Pancreas (tissue), 10 donors: ENCODE results near the gene PPP6R3. TPM values are rescaled to one million over a fixed set of nuclear protein-coding genes. Genes with fewer than 3 reads are reported as not detected.
"Not testable (repeated sequence)": the region's sequence is repeated elsewhere in the genome, so short reads cannot be mapped to it uniquely, and the experiment has no call there.

ENCODE experiments used
- ATAC-seq, 4 donors: fragments of 200-7000 bp; cut with Tn5 transposase; one replicate each; pipeline versions ENCODE4 v1.8.0 to v1.9.1; 2020; ENCODE audit warnings: mild to moderate bottlenecking in 4 of 4, moderate library complexity in 4 of 4
- DNase-seq, 6 donors: peaks; one replicate each; pipeline ENCODE4 v3.0.0-alpha.2; 2020
- FAIRE-seq: peaks from 2 replicates; lab custom pipeline; 2012; peaks lifted over from hg19 to GRCh38; lab: Jason Lieb, UNC
- H3K27ac ChIP-seq, 4 donors: fragments of 200-600 bp; sonication (generic); 1 replicate in 3 of 4; 2 replicates in 1 of 4; pipeline versions ENCODE4 v1.5.0 to v1.8.0; 2020
- H3K27me3 ChIP-seq, 4 donors: fragments of 200-600 bp; one replicate each; pipeline ENCODE4 v1.8.0; 2021
- H3K36me3 ChIP-seq, 3 donors: fragments of 200-600 bp; sonication (generic) in 1 of 3; one replicate each; pipeline versions ENCODE4 v1.5.0 to v1.8.0; 2020 to 2021
- H3K4me1 ChIP-seq, 3 donors: fragments of 200-600 bp; one replicate each; pipeline ENCODE4 v1.8.0; 2021
- H3K4me3 ChIP-seq, 4 donors: fragments of 200-600 bp; sonication (generic) in 2 of 4; one replicate each; pipeline versions ENCODE4 v1.5.0 to v1.8.0; 2020 to 2021
- H3K9me3 ChIP-seq, 4 donors: fragments of 200-600 bp; one replicate each; pipeline ENCODE4 v1.8.0; 2021
- WGBS, 2 donors: extraction: QIAGEN DNeasy Blood & Tissue Kit; methylation state at CpG; one replicate each; pipeline ENCODE4 v1.1.7; 2013; 5-methylcytosine and 5-hydroxymethylcytosine counted together
- intact Hi-C, 3 donors: fragments of 100-400 bp; cut with DNase I; formaldehyde crosslinking; loops; one replicate each; pipeline versions ENCODE4 v1.11.1 to v1.14.2; 2022
- polyA plus RNA-seq, 2 donors: library from polyadenylated mRNA; stranded (reverse); fragments of 200-250 nt; gene quantifications; one replicate each; pipeline ENCODE4 v1.2.3, GENCODE V29; 2013
- total RNA-seq, 6 donors: library from RNA; stranded (reverse); fragmentation: NEBNext Ultra II Directional in 4 of 6; extraction: Animal tissue kit (Norgen Biotek cat#: 25700) in 4 of 6; gene quantifications; one replicate each; pipeline versions ENCODE4 v1.2.1 to v1.2.4, GENCODE V29; 2021 to 2023
- TF ChIP-seq, protein P1 (sequence below), 4 donors: fragments of 200-600 bp; sonication (generic) in 3 of 4; IDR thresholded peaks; one replicate each; pipeline versions ENCODE4 v1.5.0 to v1.8.0; 2021; ENCODE audit warnings: antibody characterized with exemption in 4 of 4
- donor health status: healthy with polysubstance abuse.
- donor health status: DM: no; HTN: no; CAD: no; lungs with moderate emphysema.
- donor health status: DM: no; HTN: no; CAD: no.
- donor health status: control.
- donor health status: control.
- donor health status: Bipolar disorder and iron deficiency.
- donor health status: DM: yes; HTN: yes; CAD: no.
- donor health status: DM: no; HTN: no; CAD: no.
- donor health status: DM: no; HTN: no; CAD: no.
- donor health status: DM: yes; HTN: yes; CAD: no.

The PPP6R3 gene
- total and polyA plus RNA-seq, 8 donors, result 19.5 to 56.0 (median 33.5) TPM

DNA sequence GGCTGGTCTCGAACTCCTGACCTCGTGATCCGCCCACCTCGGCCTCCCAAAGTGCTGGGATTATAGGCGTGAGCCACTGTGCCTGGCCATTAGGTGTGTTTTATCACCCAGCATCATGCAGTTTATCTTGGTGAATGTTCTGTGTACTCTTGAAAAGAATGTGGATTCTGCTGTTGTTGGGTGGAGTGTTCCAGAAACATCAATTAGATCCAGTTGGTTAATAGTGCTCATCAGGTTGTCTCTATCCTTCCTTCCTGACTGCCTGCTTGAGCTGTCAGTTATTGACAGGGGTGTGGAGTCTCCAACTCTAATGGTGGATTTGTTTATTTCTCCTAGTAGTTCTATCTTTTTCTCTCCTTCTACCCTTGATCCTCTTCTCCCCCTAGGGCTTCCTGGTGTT is 30.2 kb upstream of the PPP6R3 start:
- Histone ChIP-seq H3K4me3 (no peak overlapping the region), H3K27me3 (no peaks in the 10 kb centered on the region), H3K27ac (no peak overlapping the region), H3K36me3 (peaks cover 0 to 55% (median 16%) of the 10 kb centered on the region in 3 donors), H3K9me3 (no peaks in the 10 kb centered on the region), H3K4me1 (no peaks in the 10 kb centered on the region)
- TF ChIP-seq, protein P1, sequence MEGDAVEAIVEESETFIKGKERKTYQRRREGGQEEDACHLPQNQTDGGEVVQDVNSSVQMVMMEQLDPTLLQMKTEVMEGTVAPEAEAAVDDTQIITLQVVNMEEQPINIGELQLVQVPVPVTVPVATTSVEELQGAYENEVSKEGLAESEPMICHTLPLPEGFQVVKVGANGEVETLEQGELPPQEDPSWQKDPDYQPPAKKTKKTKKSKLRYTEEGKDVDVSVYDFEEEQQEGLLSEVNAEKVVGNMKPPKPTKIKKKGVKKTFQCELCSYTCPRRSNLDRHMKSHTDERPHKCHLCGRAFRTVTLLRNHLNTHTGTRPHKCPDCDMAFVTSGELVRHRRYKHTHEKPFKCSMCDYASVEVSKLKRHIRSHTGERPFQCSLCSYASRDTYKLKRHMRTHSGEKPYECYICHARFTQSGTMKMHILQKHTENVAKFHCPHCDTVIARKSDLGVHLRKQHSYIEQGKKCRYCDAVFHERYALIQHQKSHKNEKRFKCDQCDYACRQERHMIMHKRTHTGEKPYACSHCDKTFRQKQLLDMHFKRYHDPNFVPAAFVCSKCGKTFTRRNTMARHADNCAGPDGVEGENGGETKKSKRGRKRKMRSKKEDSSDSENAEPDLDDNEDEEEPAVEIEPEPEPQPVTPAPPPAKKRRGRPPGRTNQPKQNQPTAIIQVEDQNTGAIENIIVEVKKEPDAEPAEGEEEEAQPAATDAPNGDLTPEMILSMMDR (IDR thresholded peaks at IDR 0.05), result no peak
- FAIRE-seq (no peak), ATAC-seq (no peak), DNase-seq (no peak)
- WGBS, 2 donors, result 97 to 99% methylated on average over 5 of the region's 5 CpGs
- intact Hi-C loops, result loop anchor here in 1 of 3 donors (10.0 kb wide), 1 partner anchor 166 kb away; no protein-coding TSS in a partner anchor

DNA sequence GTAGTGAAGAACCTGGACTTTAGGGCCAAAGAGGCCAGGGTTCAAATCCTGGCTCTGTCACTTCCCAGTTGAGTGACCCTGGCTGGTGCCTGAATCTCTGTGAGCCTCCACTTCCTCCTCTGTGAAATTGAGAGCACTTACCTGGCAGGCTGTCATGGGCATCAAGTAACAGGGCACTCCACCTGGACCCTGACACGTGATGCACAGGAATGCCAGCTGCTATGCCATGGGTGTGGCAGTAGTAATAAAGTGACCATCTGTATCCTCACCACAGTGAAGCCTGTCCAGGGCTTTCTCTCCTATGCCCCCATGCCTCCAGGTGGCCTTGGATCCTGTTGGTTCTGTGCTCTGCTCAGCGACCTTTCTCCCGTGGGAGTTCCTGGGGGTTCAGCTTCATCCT is 29.8 kb upstream of the PPP6R3 start:
- 81 to 89% methylated on average over 3 of the region's 3 CpGs for WGBS, 2 donors
- Histone ChIP-seq H3K9me3 (no peaks in the 10 kb centered on the region), H3K36me3 (peaks cover 0 to 51% (median 15%) of the 10 kb centered on the region in 3 donors), H3K27ac (no peak overlapping the region), H3K4me3 (no peak overlapping the region), H3K27me3 (no peaks in the 10 kb centered on the region), H3K4me1 (no peaks in the 10 kb centered on the region)
- FAIRE-seq (no peak), ATAC-seq (peak in 2 of 4 donors; percentile 21 to 27), DNase-seq (no peak)
- TF ChIP-seq, protein P1 (IDR thresholded peaks at IDR 0.05), result no peak
- intact Hi-C loops, result loop anchor here in 1 of 3 donors (10.0 kb wide), 1 partner anchor 166 kb away; no protein-coding TSS in a partner anchor

GRCh38 chr11:68431984-68432645 is 28.4 kb upstream of the PPP6R3 start:
- Histone ChIP-seq H3K4me1 (no peaks in the 10 kb centered on the region), H3K27ac (no peak overlapping the region), H3K36me3 (peaks cover 0 to 45% (median 12%) of the 10 kb centered on the region in 3 donors), H3K27me3 (no peaks in the 10 kb centered on the region), H3K9me3 (no peaks in the 10 kb centered on the region), H3K4me3 (no peak overlapping the region)
- TF ChIP-seq, protein P1 (IDR thresholded peaks at IDR 0.05), result no peak
- intact Hi-C loops, result loop anchor here in 1 of 3 donors (10.0 kb wide), 1 partner anchor 167 kb away; no protein-coding TSS in a partner anchor
- no peak for FAIRE-seq
- 90 to 92% methylated on average over 23 to 24 of the region's 24 CpGs for WGBS, 2 donors
- DNase-seq, result no peak
- no peak for ATAC-seq

GRCh38 chr11:68432874-68433273 is 27.7 kb upstream of the PPP6R3 start:
- Histone ChIP-seq H3K27ac (no peak overlapping the region), H3K9me3 (no peaks in the 10 kb centered on the region), H3K4me3 (no peak overlapping the region), H3K36me3 (peaks cover 0 to 52% (median 12%) of the 10 kb centered on the region in 3 donors), H3K27me3 (no peaks in the 10 kb centered on the region), H3K4me1 (no peaks in the 10 kb centered on the region)
- intact Hi-C loops, result loop anchor here in 1 of 3 donors (10.0 kb wide), 1 partner anchor 168 kb away; no protein-coding TSS in a partner anchor
- DNase-seq (no peak), ATAC-seq (no peak), FAIRE-seq (no peak)
- TF ChIP-seq, protein P1 (IDR thresholded peaks at IDR 0.05), result no peak
- WGBS, 2 donors, result 88 to 91% methylated on average over 17 of the region's 17 CpGs

DNA sequence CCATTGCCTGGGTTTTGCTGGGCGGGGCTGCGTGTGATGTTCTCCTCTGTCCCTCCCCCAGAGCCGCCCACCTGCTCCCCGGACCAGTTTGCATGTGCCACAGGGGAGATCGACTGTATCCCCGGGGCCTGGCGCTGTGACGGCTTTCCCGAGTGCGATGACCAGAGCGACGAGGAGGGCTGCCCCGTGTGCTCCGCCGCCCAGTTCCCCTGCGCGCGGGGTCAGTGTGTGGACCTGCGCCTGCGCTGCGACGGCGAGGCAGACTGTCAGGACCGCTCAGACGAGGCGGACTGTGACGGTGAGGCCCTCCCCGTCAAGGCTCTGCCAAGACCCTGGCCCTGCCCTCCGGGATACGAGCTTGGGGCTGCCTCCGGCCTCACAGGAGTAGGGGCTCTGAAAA is 27.0 kb upstream of the PPP6R3 start:
- Histone ChIP-seq H3K9me3 (no peaks in the 10 kb centered on the region), H3K27ac (no peak overlapping the region), H3K27me3 (no peaks in the 10 kb centered on the region), H3K4me1 (no peaks in the 10 kb centered on the region), H3K36me3 (peaks cover 0 to 54% (median 12%) of the 10 kb centered on the region in 3 donors), H3K4me3 (no peak overlapping the region)
- 92 to 93% methylated on average over 29 to 31 of the region's 31 CpGs for WGBS, 2 donors
- ATAC-seq, result no peak
- TF ChIP-seq, protein P1 (IDR thresholded peaks at IDR 0.05), result no peak
- no peak for FAIRE-seq
- intact Hi-C loops, result loop anchor here in 1 of 3 donors (10.0 kb wide), 1 partner anchor 169 kb away; no protein-coding TSS in a partner anchor
- no peak for DNase-seq

DNA sequence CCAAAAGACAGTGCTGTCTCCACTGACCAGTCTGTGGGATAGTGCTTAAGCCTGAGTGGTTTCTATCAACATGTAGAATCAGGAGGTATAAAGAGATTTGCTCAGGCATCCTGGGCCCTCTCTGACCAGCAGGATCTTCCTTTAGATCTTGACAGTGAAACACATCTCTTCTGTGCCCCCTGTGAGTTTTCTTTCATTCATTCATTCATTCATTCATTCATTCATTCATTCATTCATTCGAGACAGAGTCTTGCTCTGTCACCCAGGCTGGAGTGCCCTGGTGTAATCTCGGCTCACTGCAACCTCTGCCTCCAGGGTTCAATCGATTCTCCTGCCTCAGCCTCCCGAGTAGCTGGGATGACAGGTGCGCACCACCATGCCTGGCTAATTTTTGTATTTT is 26.4 kb upstream of the PPP6R3 start:
- intact Hi-C loops, result loop anchor here in 1 of 3 donors (10.0 kb wide), 1 partner anchor 169 kb away; no protein-coding TSS in a partner anchor
- H3K4me1 ChIP-seq, FAIRE-seq, H3K4me3 ChIP-seq, DNase-seq, ATAC-seq, H3K9me3 ChIP-seq, H3K27ac ChIP-seq, H3K27me3 ChIP-seq: not testable (repeated sequence)
- H3K36me3 ChIP-seq, result peaks cover 0 to 56% (median 12%) of the 10 kb centered on the region in 3 donors
- 88 to 94% methylated on average over 5 of the region's 5 CpGs for WGBS, 2 donors
